HG02840 (cell line): Measurements from ENCODE around the gene ADAMTSL2.

Experiments used
- ATAC-seq: cut with Tn5 transposase; IDR thresholded peaks from one replicate; pipeline ENCODE4 v1.9.1; 2021; ENCODE audit warnings: mild to moderate bottlenecking, moderate library complexity, moderate number of reproducible peaks; ENCODE audit not compliant: unreplicated experiment, low FRiP score

The ADAMTSL2 gene

DNA sequence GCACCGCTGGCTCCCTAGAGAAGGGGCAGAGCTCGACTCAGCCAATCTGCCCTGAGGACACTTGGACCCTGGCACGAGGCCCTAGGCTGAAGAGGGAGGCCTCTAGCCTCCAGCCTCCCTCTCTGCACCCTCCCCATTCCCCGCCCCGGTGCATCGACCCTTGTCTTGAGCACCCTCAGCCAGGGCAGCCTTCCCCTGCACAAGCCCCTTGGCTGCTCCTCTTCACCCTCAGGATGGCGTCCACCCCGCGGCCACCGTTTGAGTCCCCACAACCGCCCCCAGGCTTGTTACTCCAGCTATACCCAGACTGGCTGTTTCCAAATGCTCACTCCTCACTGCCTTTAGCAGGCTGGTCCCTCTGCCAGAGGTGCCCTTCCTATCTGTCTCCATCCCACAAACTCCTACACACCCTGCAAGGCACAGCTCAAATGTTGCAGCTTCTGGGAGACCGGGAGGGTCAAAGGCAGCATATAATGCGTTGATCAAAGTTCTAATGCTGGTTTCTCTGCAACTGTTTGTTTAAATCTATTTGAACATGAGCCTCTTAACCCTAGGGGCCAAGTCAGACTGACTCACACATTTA, 81.2 kb downstream of the ADAMTSL2 start:
- ATAC-seq, result no peak

DNA sequence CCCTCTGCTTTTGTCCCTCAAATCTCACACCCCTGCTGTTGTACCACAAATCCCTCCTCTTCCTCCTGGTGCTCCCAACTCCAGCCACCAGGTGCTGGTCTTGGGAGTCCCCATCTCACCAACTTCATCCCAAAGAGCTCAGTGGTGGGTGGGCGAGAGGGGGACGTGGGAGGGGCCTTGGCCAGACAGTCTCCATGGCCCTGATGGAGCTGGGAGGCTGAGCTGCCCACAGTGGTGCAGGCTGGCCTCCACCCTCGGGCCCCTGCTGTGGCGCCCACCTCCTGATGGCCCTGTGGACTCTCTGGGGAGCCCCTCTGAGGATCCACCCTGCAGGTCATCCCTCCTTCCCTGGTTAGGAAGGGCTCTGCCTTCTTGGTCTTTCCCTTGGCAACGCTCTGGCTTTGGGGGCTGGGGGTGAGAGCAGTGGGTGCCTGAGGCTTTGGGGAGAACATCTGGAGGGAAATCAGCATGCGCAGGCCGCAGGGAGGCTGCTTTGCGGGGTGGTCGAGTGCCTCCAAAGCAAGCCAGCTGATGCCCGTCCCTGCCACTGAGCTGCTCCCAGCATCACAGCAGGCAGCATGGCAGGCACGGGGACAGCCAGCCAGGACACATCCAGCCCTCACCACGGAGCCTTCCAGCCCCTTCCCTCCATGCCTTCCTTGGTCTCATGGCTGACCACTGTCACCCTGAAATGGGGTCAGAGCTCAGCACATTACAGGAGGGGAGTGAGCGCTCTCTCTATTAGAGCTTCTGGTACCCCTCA, 82.3 kb downstream of the ADAMTSL2 start:
- no peak for ATAC-seq

DNA sequence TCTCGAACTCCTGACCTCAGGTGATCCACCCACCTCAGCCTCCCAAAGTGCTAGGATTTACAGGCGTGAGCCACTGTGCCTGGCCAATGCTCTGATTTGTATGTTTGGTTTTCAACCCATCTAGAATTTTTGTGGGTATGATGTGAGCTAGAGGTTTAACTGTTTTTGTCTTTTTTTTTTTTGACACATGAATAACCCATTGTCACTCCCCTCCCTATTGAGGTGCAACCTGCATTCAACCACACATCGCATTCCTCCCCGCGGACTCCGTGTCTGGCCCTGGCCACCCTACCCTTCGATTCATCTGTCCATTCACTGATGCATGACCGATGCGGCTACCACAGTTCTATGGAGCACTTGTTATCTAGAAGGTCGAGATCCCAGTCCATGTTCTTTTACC, 84.2 kb downstream of the ADAMTSL2 start:
- no peak for ATAC-seq

DNA sequence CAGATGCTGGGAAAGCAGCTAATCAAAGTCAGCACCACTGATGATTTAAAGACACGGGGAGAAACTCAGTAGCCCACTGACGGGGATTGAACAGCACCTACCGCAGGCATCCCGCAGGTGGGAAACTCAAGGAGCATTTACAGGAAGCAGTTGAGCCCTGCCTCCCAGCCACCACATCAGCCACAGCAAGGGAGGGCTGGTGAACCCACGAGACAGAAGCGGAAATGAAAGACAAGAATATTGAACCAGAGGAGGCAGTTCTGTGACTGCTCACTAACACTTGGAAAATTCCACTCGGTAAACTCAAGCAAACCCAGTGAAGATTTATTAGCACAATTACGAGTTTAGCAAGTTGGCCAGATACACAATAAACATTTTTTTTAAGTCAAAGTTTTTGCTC, 85.3 kb downstream of the ADAMTSL2 start:
- ATAC-seq, result no peak

DNA sequence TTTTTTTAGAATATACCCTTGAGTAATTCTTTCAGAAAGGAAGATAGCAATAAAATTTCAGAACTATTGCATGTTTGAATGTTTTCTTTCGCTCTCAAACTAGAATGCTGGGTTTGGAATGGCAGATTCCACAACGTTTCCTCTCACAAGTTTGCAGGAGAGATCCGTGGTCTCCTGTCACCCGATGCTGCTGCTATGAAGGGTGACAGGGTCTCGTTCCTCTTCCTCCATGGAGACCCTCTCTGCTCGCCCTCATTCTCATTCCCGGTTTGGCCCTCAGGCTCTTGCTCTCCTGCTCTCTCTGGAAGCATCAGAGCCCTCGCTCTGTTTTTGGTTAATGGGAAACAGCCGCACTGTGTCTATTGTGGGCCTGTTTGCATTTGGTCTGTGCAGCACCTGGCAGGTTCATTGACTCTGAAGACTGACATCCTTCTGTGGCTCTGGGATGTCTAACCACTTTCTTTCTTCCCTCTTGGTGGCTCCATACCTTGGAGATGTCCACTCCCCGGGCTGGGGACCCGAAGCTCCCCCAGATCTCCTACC, 87.3 kb downstream of the ADAMTSL2 start:
- ATAC-seq, result no peak

DNA sequence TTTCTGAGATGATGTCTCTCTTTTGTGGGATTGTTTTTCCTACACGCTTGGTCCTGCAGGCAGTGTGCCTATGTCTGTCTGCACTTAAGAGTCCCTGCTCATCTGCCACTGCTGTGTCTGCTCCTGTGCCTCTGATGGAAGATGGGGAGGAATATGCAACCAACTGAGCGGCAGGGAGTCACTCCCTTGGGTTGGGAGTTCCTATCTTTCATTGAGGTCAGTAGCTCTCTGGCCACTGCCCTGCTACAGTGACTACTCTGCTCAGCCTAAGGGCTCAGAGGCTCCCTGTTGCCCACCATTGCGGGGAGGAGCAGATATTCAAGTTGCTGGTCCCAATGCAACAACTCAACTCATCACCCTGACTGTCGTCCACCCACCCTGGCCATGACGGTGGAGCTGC, 88.1 kb downstream of the ADAMTSL2 start:
- no peak for ATAC-seq
